Activated gamma-delta T cell treated with Interleukin-2 at 50 U/mL for 16 hours (primary cell): ENCODE results near the gene HAVCR1.

ENCODE experiments used
- DNase-seq: peaks from one replicate; pipeline ENCODE4 v3.0.0-alpha.2; 2020

The HAVCR1 gene

GRCh38 chr5:156981481-156981880 lies 77.4 kb downstream of the HAVCR1 start:
- DNase-seq: no peak
